ENCODE results near the gene SAMD8. TPM values are rescaled to one million over a fixed set of nuclear protein-coding genes. Genes with fewer than 3 reads are reported as not detected.
A peak's percentile ranks its signal among the peaks of the same experiment; 100 is the strongest.

Gene SAMD8
- total and polyA plus RNA-seq, 10 of the 15 experiments (the other 5 are each of a cell fraction or from before 2014, with no cell fraction given) = 2.8 to 26.0 (median 9.3) TPM

- H2AFZ ChIP-seq (ENCODE audit: control insufficient read depth, low read depth, low read length) = no peak overlapping the region; the same call in 1 of the 2 replicates
- no TSS peak for BruUV-seq (replicated peaks)
- FAIRE-seq (peak; percentile 80), ATAC-seq (peak; percentile 98), DNase-seq (ENCODE audit: low read depth, low spot score) (no peak)
- H3K4me1 ChIP-seq (ENCODE audit: control insufficient read depth, insufficient read depth, low read length) = no peaks in the 10 kb centered on the region; the same call in 1 of the 2 replicates
- H3K36me3 ChIP-seq (ENCODE audit: control insufficient read depth in 2 of 2, insufficient read depth in 2 of 2, low read length in 1 of 2) = no peaks in the 10 kb centered on the region
- H3K79me2 ChIP-seq (ENCODE audit: control insufficient read depth, insufficient read depth, low read length) = no peaks in the 10 kb centered on the region
- H3K4me3 ChIP-seq = no peak overlapping the region
- no peaks in the 10 kb centered on the region for H3K27me3 ChIP-seq (replicated peaks in 1 of 2; ENCODE audit: control insufficient read depth in 2 of 2, insufficient read depth in 2 of 2, low read length in 1 of 2)
- H3K27ac ChIP-seq (ENCODE audit: control insufficient read depth, insufficient read depth) = no peak overlapping the region
- H3K9me3 ChIP-seq (replicated peaks; ENCODE audit: control insufficient read depth, insufficient read depth, low read length) = no peaks in the 10 kb centered on the region
- no peak overlapping the region for H3K9ac ChIP-seq (ENCODE audit: control insufficient read depth, insufficient read depth, low read length)
- ChIA-PET POLR2A (interaction anchor here (0.5 kb wide), 1 partner anchor 29 kb away, joined by 4 read pairs; no protein-coding TSS in a partner anchor), RAD21 (ENCODE audit: unreplicated experiment) (interaction anchor here (1.0 to 4.2 kb wide), 4 partner anchors 57 to 856 kb away, joined by 3 to 25 read pairs (median 4); partner anchors contain the start of gene COMTD1), CTCF (interaction anchor here (0.6 to 7.8 kb wide), 13 partner anchors 10 to 857 kb away, joined by 3 to 71 read pairs (median 4); partner anchors contain the start of genes COMTD1 and SAMD8), SMC1A (ENCODE audit: uncharacterized antibody, unreplicated experiment) (interaction anchor here (0.6 to 2.4 kb wide), 7 partner anchors 73 to 856 kb away, joined by 3 to 10 read pairs (median 3); no protein-coding TSS in a partner anchor)
- no peak overlapping the region for H3K4me2 ChIP-seq (ENCODE audit: control insufficient read depth, insufficient read depth)
- 33% methylated on average over 18 of the region's 18 CpGs for WGBS (ENCODE audit: insufficient coverage, insufficient replicate concordance, low lambda C conversion rate, missing lambda C conversion rate)
- in situ Hi-C loops (cut with MboI) (loop anchor here (5.0 kb wide), 1 partner anchor 833 kb away; no protein-coding TSS in a partner anchor), intact Hi-C loops (cut with micrococcal nuclease; ENCODE audit: unreplicated experiment) (loop anchor here (1.0 to 10.0 kb wide), 6 partner anchors 361 to 975 kb away; no protein-coding TSS in a partner anchor)
- no peaks in the 10 kb centered on the region for H4K20me1 ChIP-seq (ENCODE audit: control insufficient read depth, insufficient read depth)
- 0 out of 2 replicates have a peak, but pooled peaks have one; percentile 71 for TF ChIP-seq STAT1 (conservative IDR thresholded peaks at IDR 0.05)
- peak; percentile 34 for TF ChIP-seq KLF5 (IDR thresholded peaks at IDR 0.05; ENCODE audit: partially characterized antibody)
- TF ChIP-seq TCF7 (IDR thresholded peaks at IDR 0.05; ENCODE audit: borderline replicate concordance) = no peak
- no peak for TF ChIP-seq ESRRA (IDR thresholded peaks at IDR 0.05; ENCODE audit: low read length)
- TF ChIP-seq BMI1 (IDR thresholded peaks at IDR 0.05; ENCODE audit: borderline replicate concordance) = no peak
- no peak for TF ChIP-seq SIN3A (IDR thresholded peaks at IDR 0.05; ENCODE audit: low read depth, low read length)
- TF ChIP-seq RFX5 (IDR thresholded peaks at IDR 0.05; ENCODE audit: low read depth, low read length) = no peak
- TF ChIP-seq, protein P1, sequence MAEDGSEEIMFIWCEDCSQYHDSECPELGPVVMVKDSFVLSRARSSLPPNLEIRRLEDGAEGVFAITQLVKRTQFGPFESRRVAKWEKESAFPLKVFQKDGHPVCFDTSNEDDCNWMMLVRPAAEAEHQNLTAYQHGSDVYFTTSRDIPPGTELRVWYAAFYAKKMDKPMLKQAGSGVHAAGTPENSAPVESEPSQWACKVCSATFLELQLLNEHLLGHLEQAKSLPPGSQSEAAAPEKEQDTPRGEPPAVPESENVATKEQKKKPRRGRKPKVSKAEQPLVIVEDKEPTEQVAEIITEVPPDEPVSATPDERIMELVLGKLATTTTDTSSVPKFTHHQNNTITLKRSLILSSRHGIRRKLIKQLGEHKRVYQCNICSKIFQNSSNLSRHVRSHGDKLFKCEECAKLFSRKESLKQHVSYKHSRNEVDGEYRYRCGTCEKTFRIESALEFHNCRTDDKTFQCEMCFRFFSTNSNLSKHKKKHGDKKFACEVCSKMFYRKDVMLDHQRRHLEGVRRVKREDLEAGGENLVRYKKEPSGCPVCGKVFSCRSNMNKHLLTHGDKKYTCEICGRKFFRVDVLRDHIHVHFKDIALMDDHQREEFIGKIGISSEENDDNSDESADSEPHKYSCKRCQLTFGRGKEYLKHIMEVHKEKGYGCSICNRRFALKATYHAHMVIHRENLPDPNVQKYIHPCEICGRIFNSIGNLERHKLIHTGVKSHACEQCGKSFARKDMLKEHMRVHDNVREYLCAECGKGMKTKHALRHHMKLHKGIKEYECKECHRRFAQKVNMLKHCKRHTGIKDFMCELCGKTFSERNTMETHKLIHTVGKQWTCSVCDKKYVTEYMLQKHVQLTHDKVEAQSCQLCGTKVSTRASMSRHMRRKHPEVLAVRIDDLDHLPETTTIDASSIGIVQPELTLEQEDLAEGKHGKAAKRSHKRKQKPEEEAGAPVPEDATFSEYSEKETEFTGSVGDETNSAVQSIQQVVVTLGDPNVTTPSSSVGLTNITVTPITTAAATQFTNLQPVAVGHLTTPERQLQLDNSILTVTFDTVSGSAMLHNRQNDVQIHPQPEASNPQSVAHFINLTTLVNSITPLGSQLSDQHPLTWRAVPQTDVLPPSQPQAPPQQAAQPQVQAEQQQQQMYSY (CRISPR knock-in tag; IDR thresholded peaks at IDR 0.05) = no peak
- no peak for TF ChIP-seq ZNF24 (IDR thresholded peaks at IDR 0.05)
- 0 out of 3 replicates have a peak, but pooled peaks have one; percentile 23 for TF ChIP-seq POU2F2 (IDR thresholded peaks at IDR 0.05; ENCODE audit: borderline replicate concordance, low read depth, low read length)
- TF ChIP-seq SMC3 (IDR thresholded peaks at IDR 0.05; ENCODE audit: borderline replicate concordance, low read length) = peak; percentile 95
- peak; percentile 69; the same call in 1 of the 2 replicates for TF ChIP-seq SMARCA5 (IDR thresholded peaks at IDR 0.05)
- no peak for TF ChIP-seq RBBP5 (conservative IDR thresholded peaks at IDR 0.05)
- TF ChIP-seq IRF3 (IDR thresholded peaks at IDR 0.05) = 0 out of 2 replicates have a peak, but pooled peaks have one; percentile 33
- peak; percentile 40; the same call in 1 of the 2 replicates for TF ChIP-seq IKZF1 (conservative IDR thresholded peaks at IDR 0.05)
- no peak for TF ChIP-seq CREM (IDR thresholded peaks at IDR 0.05; ENCODE audit: low read depth)
- TF ChIP-seq RELA (IDR thresholded peaks at IDR 0.05; ENCODE audit: borderline replicate concordance, partially characterized antibody) = peak; percentile 57
- TF ChIP-seq NFXL1 (IDR thresholded peaks at IDR 0.05; ENCODE audit: borderline replicate concordance) = no peak
- TF ChIP-seq, protein P2, sequence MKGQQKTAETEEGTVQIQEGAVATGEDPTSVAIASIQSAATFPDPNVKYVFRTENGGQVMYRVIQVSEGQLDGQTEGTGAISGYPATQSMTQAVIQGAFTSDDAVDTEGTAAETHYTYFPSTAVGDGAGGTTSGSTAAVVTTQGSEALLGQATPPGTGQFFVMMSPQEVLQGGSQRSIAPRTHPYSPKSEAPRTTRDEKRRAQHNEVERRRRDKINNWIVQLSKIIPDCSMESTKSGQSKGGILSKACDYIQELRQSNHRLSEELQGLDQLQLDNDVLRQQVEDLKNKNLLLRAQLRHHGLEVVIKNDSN (IDR thresholded peaks at IDR 0.05; ENCODE audit: borderline replicate concordance, extremely low read length, insufficient read depth, low read depth, low read length) = no peak
Observed at GRCh38 chr10:75099952-75100763, 11.3 kb upstream of the SAMD8 start.

Data from GM12878 (cell line).